Heart left ventricle (tissue), 13 donors: ENCODE measurements around the gene ABTB1.

Experiments
- POLR2A ChIP-seq, 2 donors: fragments of 450-650 bp; IDR thresholded peaks; one replicate each; pipeline ENCODE4 v1.6.1; 2017; ENCODE audit warnings: antibody characterized with exemption in 2 of 2, mild to moderate bottlenecking in 2 of 2, moderate library complexity in 2 of 2
- TF ChIP-seq, protein P1 (sequence below), 12 donors: fragments of 200-600 bp; sonication (generic) in 4 of 12; IDR thresholded peaks; one replicate each; pipeline versions ENCODE4 v1.5.0 to v1.8.0; 2018 to 2022; ENCODE audit warnings: antibody characterized with exemption in 12 of 12, mild to moderate bottlenecking in 5 of 12
- donor health status: ischemic (EF 13 %, LVEDD 7.1; RV severe dilation, severe dysfunction).
- donor health status: DM: no; HTN: yes; CAD: no.
- donor health status: DM: no; HTN: no; CAD: no.
- donor health status: ischemic (EF 25% LVEDD 6.9; RV normal size, moderate dysfunction).
- donor health status: ischemic (EF 25% LVEDD 5.7; RV mildly dilated, moderate dysfunction).
- donor health status: ischemic (EF 35%, LVEDD 5.7; RV mildly dilated, moderate dysfunction).
- donor health status: nonischemic (EF 11% LVEDD 7.7; RV severe dilation, severe dysfunction).
- donor health status: DM: yes; HTN: yes; CAD: no.
- donor health status: PGD.
- donor health status: ischemic (EF 29% LVEDD 5.4; RV normal size, mild dysfunction).
- donor health status: nonischemic (EF 23%, LVEDD 6.1; RV moderate dilation, normal function).

DNA sequence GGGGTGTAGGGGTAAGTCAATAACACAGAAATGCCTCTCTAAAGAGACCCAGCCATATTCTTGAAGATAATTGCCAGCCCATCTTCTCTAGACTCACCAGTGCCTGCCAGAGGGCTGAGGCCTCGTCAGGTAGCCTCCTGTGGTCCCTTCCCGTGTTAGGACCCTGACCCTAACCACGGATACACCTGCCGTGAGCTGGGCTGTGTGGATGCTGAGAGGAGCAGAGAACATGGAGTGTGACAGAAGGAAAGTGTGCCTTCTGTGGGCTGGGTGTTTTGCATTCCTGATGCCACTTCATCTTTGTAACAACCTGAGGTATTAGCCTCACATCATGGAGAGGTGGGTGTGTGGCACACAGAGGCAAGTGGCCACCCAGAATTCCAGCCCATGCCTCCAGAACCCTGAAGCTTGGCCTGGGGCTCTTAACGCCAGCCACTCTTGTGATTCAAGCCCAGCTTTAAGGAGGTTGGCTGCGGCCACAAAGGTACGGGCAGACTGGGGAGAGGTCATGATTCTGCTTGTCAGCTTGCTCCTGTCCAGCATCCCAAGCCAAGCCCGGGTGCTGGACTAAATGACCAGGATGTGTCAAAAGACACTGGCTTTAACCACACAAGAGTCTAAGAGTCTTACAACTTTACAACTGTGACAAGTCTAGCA is 21.1 kb upstream of the ABTB1 start:
- TF ChIP-seq, protein P1, sequence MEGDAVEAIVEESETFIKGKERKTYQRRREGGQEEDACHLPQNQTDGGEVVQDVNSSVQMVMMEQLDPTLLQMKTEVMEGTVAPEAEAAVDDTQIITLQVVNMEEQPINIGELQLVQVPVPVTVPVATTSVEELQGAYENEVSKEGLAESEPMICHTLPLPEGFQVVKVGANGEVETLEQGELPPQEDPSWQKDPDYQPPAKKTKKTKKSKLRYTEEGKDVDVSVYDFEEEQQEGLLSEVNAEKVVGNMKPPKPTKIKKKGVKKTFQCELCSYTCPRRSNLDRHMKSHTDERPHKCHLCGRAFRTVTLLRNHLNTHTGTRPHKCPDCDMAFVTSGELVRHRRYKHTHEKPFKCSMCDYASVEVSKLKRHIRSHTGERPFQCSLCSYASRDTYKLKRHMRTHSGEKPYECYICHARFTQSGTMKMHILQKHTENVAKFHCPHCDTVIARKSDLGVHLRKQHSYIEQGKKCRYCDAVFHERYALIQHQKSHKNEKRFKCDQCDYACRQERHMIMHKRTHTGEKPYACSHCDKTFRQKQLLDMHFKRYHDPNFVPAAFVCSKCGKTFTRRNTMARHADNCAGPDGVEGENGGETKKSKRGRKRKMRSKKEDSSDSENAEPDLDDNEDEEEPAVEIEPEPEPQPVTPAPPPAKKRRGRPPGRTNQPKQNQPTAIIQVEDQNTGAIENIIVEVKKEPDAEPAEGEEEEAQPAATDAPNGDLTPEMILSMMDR (IDR thresholded peaks at IDR 0.05) = no peak
- TF ChIP-seq POLR2A (IDR thresholded peaks at IDR 0.05) = no peak
